ENCODE data around the gene PHTF2.

DNA sequence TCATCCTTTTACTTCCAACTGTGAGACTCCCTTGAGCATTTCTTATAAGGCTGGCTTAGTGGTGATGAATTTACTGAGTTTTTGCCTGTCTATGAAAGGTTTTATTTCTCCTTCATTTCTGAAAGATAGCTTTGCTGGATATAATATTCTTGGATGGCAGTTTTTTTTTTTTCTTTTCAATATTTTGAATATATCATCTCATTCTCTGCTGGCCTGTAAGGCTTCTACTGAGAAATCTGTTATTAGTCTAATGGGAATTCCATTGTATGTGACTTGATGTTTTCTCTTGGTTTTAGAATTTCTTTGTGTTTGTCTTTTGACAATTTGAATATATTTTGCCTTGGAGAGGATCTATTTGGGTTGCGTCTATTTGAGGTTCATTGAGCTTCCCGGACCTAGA is 22.4 kb downstream of the PHTF2 start:
- TF ChIP-seq EZH2 (IDR thresholded peaks at IDR 0.05; ENCODE audit: insufficient read depth, poor library complexity, severe bottlenecking): no peak
- TF ChIP-seq EZH2phosphoT487 (IDR thresholded peaks at IDR 0.05; ENCODE audit: insufficient read depth, low read depth): no peak
